Adrenal gland (tissue), 12 donors: ENCODE data around the gene PKN1. TPM values are rescaled to one million over a fixed set of nuclear protein-coding genes. Genes with fewer than 3 reads are reported as not detected.

Experiments used
- DNase-seq, 7 donors: peaks; one replicate each; pipeline ENCODE4 v3.0.0-alpha.2; 2019 to 2020
- H3K27ac ChIP-seq, 5 donors: fragments of 200-600 bp; sonication (generic) in 4 of 5; 1 replicate in 3 of 5; 2 replicates in 2 of 5; pipeline versions ENCODE4 v1.5.1 to v1.8.0; 2016 to 2020; ENCODE audit warnings: mild to moderate bottlenecking in 1 of 5
- H3K27me3 ChIP-seq: fragments of 200-600 bp; 2 replicates; pipeline ENCODE4 v1.8.0; 2021
- H3K36me3 ChIP-seq, 2 donors: fragments of 200-600 bp; replicated peaks in 1 of 2; 1 replicate in 1 of 2; 2 replicates in 1 of 2; pipeline versions ENCODE4 v1.5.1 to v1.8.0; 2018 to 2022
- H3K4me1 ChIP-seq, 2 donors: fragments of 200-600 bp; replicated peaks in 1 of 2; 1 replicate in 1 of 2; 2 replicates in 1 of 2; pipeline versions ENCODE4 v1.5.1 to v1.8.0; 2018 to 2021
- H3K4me3 ChIP-seq, 4 donors: fragments of 200-600 bp; sonication (generic) in 3 of 4; one replicate each; pipeline ENCODE4 v1.5.1; 2016 to 2018
- H3K9me3 ChIP-seq, 3 donors: fragments of 200-600 bp; sonication (generic) in 1 of 3; replicated peaks in 1 of 3; 1 replicate in 2 of 3; 2 replicates in 1 of 3; pipeline versions ENCODE4 v1.5.1 to v1.8.0; 2016 to 2021
- CTCF ChIP-seq, 6 experiments: fragments of 450-650 bp in 4 of 6; fragments of 200-600 bp in 2 of 6; sonication (generic) in 1 of 6; IDR thresholded peaks; 1 replicate in 5 of 6; 2 replicates in 1 of 6; pipeline versions ENCODE4 v1.5.1 to v1.8.0; 2016 to 2021; ENCODE audit warnings: antibody characterized with exemption in 6 of 6, mild to moderate bottlenecking in 2 of 6, moderate library complexity in 1 of 6
- POLR2A ChIP-seq, 2 donors: fragments of 450-650 bp; IDR thresholded peaks; one replicate each; pipeline ENCODE4 v1.6.1; 2017; ENCODE audit warnings: antibody characterized with exemption in 2 of 2, mild to moderate bottlenecking in 2 of 2, moderate library complexity in 1 of 2
- WGBS, 4 donors: extraction: QIAGEN DNeasy Blood & Tissue Kit in 2 of 4; methylation state at CpG; one replicate each; pipeline versions ENCODE4 v1.1.5 to v1.1.7; 2013 to 2017; 5-methylcytosine and 5-hydroxymethylcytosine counted together
- intact Hi-C, 2 donors: fragments of 100-400 bp; cut with DNase I; formaldehyde crosslinking; loops; one replicate each; pipeline versions ENCODE4 v1.14.1 to v1.15.0; 2022 to 2023
- polyA plus RNA-seq, 3 donors: library from polyadenylated mRNA; stranded (reverse); fragments of 200-250 nt in 2 of 3; fragments of 350-450 nt in 1 of 3; fragmentation: Illumina TruSeq in 1 of 3; extraction: RNeasy Lipid Tissue Mini Kit (QIAGEN cat#74804) in 1 of 3; gene quantifications; one replicate each; pipeline ENCODE4 v1.2.3, GENCODE V29; 2013 to 2014
- total RNA-seq, 9 donors: library from RNA; depleted of rRNA in 4 of 9; stranded (reverse); fragments of >200 nt in 4 of 9; fragments of 120-200 nt in 1 of 9; fragmentation: NEBNext Ultra II Directional in 1 of 9; extraction: Animal tissue kit (Norgen Biotek cat#: 25700) in 1 of 9; gene quantifications; one replicate each; pipeline versions ENCODE4 v1.1.0 to v1.2.4, GENCODE V29; 2013 to 2023
- donor health status: healthy with polysubstance abuse.
- donor health status: Bipolar disorder and iron deficiency.
- donor health status: DM: yes; HTN: yes; CAD: no.
- donor health status: DM: no; HTN: no; CAD: no.
- donor health status: DM: no; HTN: no; CAD: no.
- donor health status: DM: yes; HTN: yes; CAD: no.

The PKN1 gene
- total and polyA plus RNA-seq, 12 donors = 27.5 to 209 (median 120) TPM

DNA sequence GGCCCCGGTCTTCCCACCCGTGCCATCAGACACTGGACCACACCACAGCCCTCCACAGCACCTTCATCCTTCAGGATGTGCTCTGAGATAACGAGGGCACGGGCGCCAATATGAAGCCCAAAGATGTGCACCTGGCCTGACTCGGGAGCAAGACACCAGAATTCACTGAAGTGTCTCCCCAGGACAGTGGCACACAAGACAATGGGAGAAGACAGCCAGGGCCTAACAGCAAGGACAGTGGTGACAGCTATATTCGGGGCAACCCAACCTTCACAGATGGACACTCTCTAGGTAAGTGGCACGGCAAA lies 21.2 kb upstream of the PKN1 start:
- Histone ChIP-seq H3K27ac (no peak overlapping the region), H3K36me3 (peaks cover 0 to 62% of the 10 kb centered on the region in 2 donors), H3K4me3 (no peak overlapping the region), H3K9me3 (no peaks in the 10 kb centered on the region), H3K4me1 (peaks cover 16 to 42% of the 10 kb centered on the region in 2 donors), H3K27me3 (no peaks in the 10 kb centered on the region)
- intact Hi-C loops = no loop called here
- WGBS, 4 donors = 93 to 98% (median 94%) methylated on average over 4 to 8 of the region's 8 CpGs
- no peak for DNase-seq
- TF ChIP-seq CTCF (IDR thresholded peaks at IDR 0.05) = no peak
- no peak for TF ChIP-seq POLR2A (IDR thresholded peaks at IDR 0.05)

- no peaks in the 10 kb centered on the region for H3K27me3 ChIP-seq
- no peak for TF ChIP-seq CTCF (IDR thresholded peaks at IDR 0.05)
- no peak for TF ChIP-seq POLR2A (IDR thresholded peaks at IDR 0.05)
- peaks cover 17 to 47% of the 10 kb centered on the region in 2 donors for H3K4me1 ChIP-seq
- no peak for DNase-seq
- no peak overlapping the region for H3K4me3 ChIP-seq
- H3K27ac ChIP-seq = no peak overlapping the region
- WGBS, 4 donors = 88 to 93% (median 89%) methylated on average over 5 to 25 of the region's 25 CpGs
- H3K9me3 ChIP-seq = no peaks in the 10 kb centered on the region
- intact Hi-C loops = no loop called here
- H3K36me3 ChIP-seq = peaks cover 0 to 57% of the 10 kb centered on the region in 2 donors
These were observed 20.6 kb upstream of the PKN1 start for GRCh38 chr19:14412324-14412995.

GRCh38 chr19:14412996-14413692 lies 20.0 kb upstream of the PKN1 start:
- intact Hi-C loops = no loop called here
- no peaks in the 10 kb centered on the region for H3K9me3 ChIP-seq
- no peaks in the 10 kb centered on the region for H3K27me3 ChIP-seq
- 82 to 86% (median 85%) methylated on average over 11 to 15 of the region's 15 CpGs for WGBS, 4 donors
- H3K36me3 ChIP-seq = peaks cover 0 to 50% of the 10 kb centered on the region in 2 donors
- no peak overlapping the region for H3K27ac ChIP-seq
- no peak for DNase-seq
- H3K4me1 ChIP-seq = peaks cover 19 to 47% of the 10 kb centered on the region in 2 donors
- H3K4me3 ChIP-seq = no peak overlapping the region
- no peak for TF ChIP-seq POLR2A (IDR thresholded peaks at IDR 0.05)

DNA sequence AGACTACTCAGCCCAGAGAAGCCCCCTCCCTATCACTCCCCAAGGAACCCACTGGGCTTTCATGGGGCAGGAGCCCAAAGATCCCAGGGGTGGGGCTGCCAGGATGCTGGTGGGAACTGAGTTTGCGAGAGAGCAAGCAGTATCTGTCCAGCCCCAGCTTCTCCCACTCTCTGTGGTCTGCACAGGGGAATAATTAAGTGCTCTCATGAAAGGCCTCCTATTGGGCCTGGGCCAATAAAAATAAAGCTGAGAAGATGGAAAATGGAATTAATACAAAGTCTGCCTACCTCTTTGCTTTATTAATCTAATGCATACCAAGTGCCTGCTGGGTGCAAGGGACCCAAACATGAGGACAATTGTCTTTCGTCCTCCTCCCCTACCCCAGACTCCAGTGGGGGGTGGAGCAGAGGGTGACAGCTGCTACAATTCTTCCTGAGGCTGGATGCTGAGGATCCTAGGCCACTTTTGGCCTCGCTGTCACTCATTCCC lies 19.4 kb upstream of the PKN1 start:
- Histone ChIP-seq H3K4me3 (no peak overlapping the region), H3K27ac (no peak overlapping the region), H3K36me3 (peaks cover 0 to 44% of the 10 kb centered on the region in 2 donors), H3K27me3 (no peaks in the 10 kb centered on the region), H3K4me1 (peaks cover 13 to 46% of the 10 kb centered on the region in 2 donors), H3K9me3 (no peaks in the 10 kb centered on the region)
- TF ChIP-seq CTCF (IDR thresholded peaks at IDR 0.05) = no peak
- TF ChIP-seq POLR2A (IDR thresholded peaks at IDR 0.05) = no peak
- no peak for DNase-seq
- 59 to 83% (median 72%) methylated on average over 3 of the region's 3 CpGs for WGBS, 4 donors
- intact Hi-C loops = no loop called here
